HG02763 (cell line): Measurements from ENCODE around the gene SHLD3.
"Not testable (repeated sequence)": the region's sequence is repeated elsewhere in the genome, so short reads cannot be mapped to it uniquely, and the experiment has no call there.

Source experiments
- ATAC-seq: cut with Tn5 transposase; IDR thresholded peaks from one replicate; pipeline ENCODE4 v1.9.1; 2021; ENCODE audit warnings: mild to moderate bottlenecking, moderate library complexity; ENCODE audit not compliant: unreplicated experiment

Gene SHLD3

DNA sequence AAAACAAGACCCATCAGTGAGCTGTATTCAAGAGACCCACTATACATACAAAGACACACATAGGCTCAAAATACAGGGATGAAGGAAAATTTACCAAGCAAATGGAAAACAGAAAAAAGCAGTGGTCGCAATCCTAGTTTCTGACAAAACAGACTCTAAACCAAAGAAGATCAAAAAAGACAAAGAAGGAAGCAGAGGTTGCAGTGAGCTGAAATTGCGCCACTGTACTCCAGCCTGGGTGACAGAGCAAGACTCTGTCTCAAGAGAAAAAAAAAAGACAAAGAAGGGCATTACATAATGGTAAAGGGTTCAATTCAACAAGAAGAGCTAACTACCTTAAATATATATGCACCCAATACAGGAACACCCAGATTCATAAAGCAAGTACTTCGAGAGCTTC is 51.2 kb downstream of the SHLD3 start:
- not testable (repeated sequence) for ATAC-seq
